Transverse colon (tissue), 1 donor: Measurements from ENCODE around the gene IFTAP.

Source experiments
- EP300 ChIP-seq: sonication (generic); formaldehyde crosslinking; IDR thresholded peaks from one replicate; pipeline ENCODE4 v1.6.1; 2017; ENCODE audit warnings: antibody characterized with exemption, low read depth
- POLR2A ChIP-seq: fragments of 450-650 bp; IDR thresholded peaks from one replicate; pipeline ENCODE4 v1.6.1; 2016; ENCODE audit warnings: antibody characterized with exemption, mild to moderate bottlenecking, moderate library complexity

DNA sequence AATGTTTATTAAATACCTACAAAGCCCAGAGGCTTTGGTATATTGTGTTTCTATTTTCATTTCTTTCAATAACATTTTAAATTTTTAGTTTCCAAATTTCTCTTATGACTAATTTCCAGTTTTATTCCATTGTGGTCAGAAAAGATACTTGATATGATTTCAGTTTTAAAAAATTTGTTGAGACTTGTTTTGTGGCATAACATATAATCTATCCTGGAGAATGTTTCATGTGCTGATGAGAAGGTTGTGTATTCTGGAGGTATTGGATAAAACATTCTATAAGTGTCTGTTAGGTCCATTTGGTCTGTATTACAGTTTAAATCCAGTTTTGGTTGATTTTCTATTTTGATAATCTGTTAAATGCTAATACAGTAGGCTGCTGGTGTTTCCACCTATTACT is 36.3 kb upstream of the IFTAP start:
- TF ChIP-seq POLR2A = no peak
- TF ChIP-seq EP300 = no peak
